H1 (cell line): ENCODE data around the gene DECR2. TPM values are rescaled to one million over a fixed set of nuclear protein-coding genes. Genes with fewer than 3 reads are reported as not detected.

ENCODE experiments used
- CTCF ChIA-PET: fragments of 300-600 bp; sonication (Branson Sonifier 250); formaldehyde crosslinking; loops from one replicate; lab custom pipeline; 2021; ENCODE audit not compliant: partially characterized antibody; lab: Charles Lee
- POLR2A ChIA-PET: fragments of 300-600 bp; sonication (Branson Sonifier 250); formaldehyde crosslinking; loops from one replicate; lab custom pipeline; 2021; ENCODE audit warnings: inconsistent platforms; ENCODE audit not compliant: partially characterized antibody; lab: Charles Lee
- DNase-seq, 2 experiments: peaks; one replicate each; pipeline versions ENCODE4 v3.0.0 to v3.0.0-alpha.2; 2010 to 2022; ENCODE audit warnings: low spot score in 2 of 2, low read depth in 1 of 2, mixed read lengths in 1 of 2
- FAIRE-seq: peaks from 2 replicates; lab custom pipeline; 2011; peaks lifted over from hg19 to GRCh38; lab: Jason Lieb, UNC
- H2AFZ ChIP-seq: 2 replicates; pipeline ENCODE4 v1.8.1; 2012; ENCODE audit warnings: low read length, inconsistent platforms
- H2AK5ac ChIP-seq: 2 replicates; pipeline ENCODE4 v1.6.1; 2013; ENCODE audit warnings: low read depth, low read length
- H2BK120ac ChIP-seq: replicated peaks from 2 replicates; pipeline ENCODE3; 2013; ENCODE audit warnings: low read depth, low read length, inconsistent platforms
- H2BK12ac ChIP-seq: 2 replicates; pipeline ENCODE4 v1.6.1; 2013; ENCODE audit warnings: low read depth, low read length
- H2BK15ac ChIP-seq: 2 replicates; pipeline ENCODE4 v1.6.1; 2013; ENCODE audit warnings: low read length
- H2BK20ac ChIP-seq: 2 replicates; pipeline ENCODE4 v1.6.1; 2013; ENCODE audit warnings: low read length
- H2BK5ac ChIP-seq: 2 replicates; pipeline ENCODE4 v1.6.1; 2013; ENCODE audit warnings: low read depth, low read length
- H3K14ac ChIP-seq: 2 replicates; pipeline ENCODE4 v1.6.1; 2013; ENCODE audit warnings: inconsistent platforms; ENCODE audit not compliant: insufficient read length
- H3K18ac ChIP-seq: 2 replicates; pipeline ENCODE4 v1.6.1; 2013; ENCODE audit warnings: low read length; ENCODE audit errors: extremely low read depth
- H3K23ac ChIP-seq: 2 replicates; pipeline ENCODE4 v1.6.1; 2013; ENCODE audit warnings: inconsistent platforms; ENCODE audit not compliant: insufficient read length
- H3K23me2 ChIP-seq: 2 replicates; pipeline ENCODE4 v1.6.1; 2013; ENCODE audit warnings: low read depth, low read length
- H3K27ac ChIP-seq: 2 replicates; pipeline ENCODE4 v1.6.1; 2011; ENCODE audit warnings: low read depth, low read length, inconsistent platforms
- H3K27me3 ChIP-seq, 4 experiments: replicated peaks in 1 of 4; 1 replicate in 1 of 4; 2 replicates in 3 of 4; pipeline versions ENCODE4 v1.6.1 to v1.8.1; 2011 to 2013; ENCODE audit warnings: low read length in 3 of 4, mild to moderate bottlenecking in 3 of 4, inconsistent platforms in 2 of 4, mixed read lengths in 2 of 4, moderate library complexity in 1 of 4; ENCODE audit not compliant: control insufficient read depth in 3 of 4, insufficient read depth in 3 of 4; ENCODE audit errors: extremely low read depth in 1 of 4
- H3K36me3 ChIP-seq, 4 experiments: 2 replicates each; pipeline versions ENCODE4 v1.6.1 to v1.8.1; 2011 to 2013; ENCODE audit warnings: mild to moderate bottlenecking in 4 of 4, low read length in 3 of 4, moderate library complexity in 2 of 4, control low read depth in 1 of 4, inconsistent platforms in 1 of 4; ENCODE audit not compliant: insufficient read depth in 4 of 4, control insufficient read depth in 2 of 4
- H3K4ac ChIP-seq: replicated peaks from 2 replicates; pipeline ENCODE3; 2013; ENCODE audit warnings: low read length, low read depth, mixed read lengths, inconsistent platforms; ENCODE audit not compliant: insufficient read length
- H3K4me1 ChIP-seq, 4 experiments: replicated peaks in 1 of 4; 1 replicate in 1 of 4; 2 replicates in 3 of 4; pipeline versions ENCODE4 v1.6.1 to v1.8.1; 2011 to 2013; ENCODE audit warnings: low read length in 3 of 4, inconsistent platforms in 2 of 4, mixed read lengths in 1 of 4; ENCODE audit not compliant: insufficient read depth in 4 of 4, control insufficient read depth in 3 of 4
- H3K4me2 ChIP-seq, 2 experiments: 2 replicates each; pipeline versions ENCODE4 v1.6.1 to v1.8.1; 2011 to 2013; ENCODE audit warnings: low read depth in 2 of 2, low read length in 2 of 2, control low read depth in 1 of 2, inconsistent platforms in 1 of 2, mild to moderate bottlenecking in 1 of 2; ENCODE audit not compliant: insufficient read depth in 1 of 2
- H3K4me3 ChIP-seq, 4 experiments: fragments of 200-600, 300-600 bp in 1 of 4; sonication (generic), shearing (Covaris generic), sonication (Bioruptor Twin) in 1 of 4; 2 replicates each; pipeline versions ENCODE4 v1.5.1 to v1.8.1; 2011 to 2016; ENCODE audit warnings: low read length in 4 of 4, low read depth in 3 of 4, control low read depth in 2 of 4, inconsistent platforms in 2 of 4, mild to moderate bottlenecking in 2 of 4, mixed read lengths in 1 of 4, moderate library complexity in 1 of 4; ENCODE audit not compliant: insufficient read depth in 2 of 4; ENCODE audit errors: extremely low read depth in 1 of 4
- H3K56ac ChIP-seq: replicated peaks from 2 replicates; pipeline ENCODE3; 2013; ENCODE audit warnings: low read depth, mild to moderate bottlenecking, mixed read lengths, low read length, inconsistent platforms; ENCODE audit not compliant: insufficient read length
- H3K79me1 ChIP-seq: 2 replicates; pipeline ENCODE4 v1.6.1; 2013; ENCODE audit warnings: low read depth, low read length, control low read depth
- H3K79me2 ChIP-seq, 2 experiments: 2 replicates each; pipeline versions ENCODE4 v1.6.1 to v1.8.1; 2012 to 2013; ENCODE audit warnings: low read length in 2 of 2, mild to moderate bottlenecking in 2 of 2, inconsistent platforms in 1 of 2; ENCODE audit not compliant: insufficient read depth in 2 of 2, control insufficient read depth in 1 of 2
- H3K9ac ChIP-seq, 4 experiments: replicated peaks in 1 of 4; 1 replicate in 1 of 4; 2 replicates in 3 of 4; pipeline versions ENCODE4 v1.6.1 to v1.8.1; 2011 to 2013; ENCODE audit warnings: low read depth in 3 of 4, low read length in 3 of 4, control low read depth in 2 of 4, mild to moderate bottlenecking in 2 of 4, moderate library complexity in 2 of 4, inconsistent platforms in 1 of 4; ENCODE audit errors: extremely low read depth in 1 of 4
- H3K9me3 ChIP-seq, 2 experiments: 2 replicates each; pipeline versions ENCODE4 v1.6.1 to v1.8.1; 2012 to 2013; ENCODE audit warnings: mild to moderate bottlenecking in 2 of 2, moderate library complexity in 2 of 2, control low read depth in 1 of 2, inconsistent platforms in 1 of 2, low read depth in 1 of 2, low read length in 1 of 2, mixed read lengths in 1 of 2; ENCODE audit not compliant: insufficient read depth in 2 of 2
- H4K20me1 ChIP-seq, 2 experiments: replicated peaks in 1 of 2; 2 replicates each; pipeline versions ENCODE3 to v1.8.1; 2011 to 2013; ENCODE audit warnings: inconsistent platforms in 2 of 2, low read length in 2 of 2, mild to moderate bottlenecking in 1 of 2; ENCODE audit not compliant: insufficient read depth in 2 of 2, control insufficient read depth in 1 of 2
- H4K5ac ChIP-seq: 2 replicates; pipeline ENCODE4 v1.6.1; 2013; ENCODE audit warnings: low read length, low read depth, mixed read lengths, inconsistent platforms; ENCODE audit not compliant: insufficient read length
- H4K8ac ChIP-seq: 2 replicates; pipeline ENCODE4 v1.8.0; 2013; ENCODE audit warnings: mild to moderate bottlenecking, moderate library complexity, low read length, inconsistent platforms; ENCODE audit not compliant: insufficient read depth; ENCODE audit errors: extremely low read depth
- H4K91ac ChIP-seq: replicated peaks from 2 replicates; pipeline ENCODE3; 2013; ENCODE audit warnings: low read length, mixed read lengths, inconsistent platforms; ENCODE audit not compliant: insufficient read length
- BCL11A ChIP-seq, 2 experiments: IDR thresholded peaks; one replicate each; pipeline ENCODE4 v1.6.1; 2011; ENCODE audit warnings: low read depth in 2 of 2, low read length in 2 of 2, mild to moderate bottlenecking in 2 of 2
- GABPA ChIP-seq: IDR thresholded peaks from 2 replicates; pipeline ENCODE4 v1.6.1; 2011; ENCODE audit warnings: mild to moderate bottlenecking, low read length, moderate library complexity, borderline replicate concordance; ENCODE audit not compliant: insufficient read depth
- NANOG ChIP-seq: IDR thresholded peaks from 2 replicates; pipeline ENCODE4 v1.6.1; 2011; ENCODE audit warnings: low read length, low read depth, mild to moderate bottlenecking, inconsistent platforms; ENCODE audit not compliant: insufficient read depth, poor library complexity, severe bottlenecking
- RNF2 ChIP-seq: fragments of 200-900, 300-1000 bp; sonication (generic); IDR thresholded peaks from 2 replicates; pipeline ENCODE4 v1.7.1; 2016; ENCODE audit warnings: borderline replicate concordance, low read depth, mild to moderate bottlenecking, antibody characterized with exemption, low read length; ENCODE audit not compliant: poor library complexity, severe bottlenecking; ENCODE audit errors: missing control alignments
- RXRA ChIP-seq: IDR thresholded peaks from 2 replicates; pipeline ENCODE4 v1.6.1; 2011; ENCODE audit warnings: low read depth, mild to moderate bottlenecking, low read length, moderate library complexity; ENCODE audit not compliant: insufficient read depth
- SIN3A ChIP-seq, 2 experiments: IDR thresholded peaks in 1 of 2; conservative IDR thresholded peaks in 1 of 2; 2 replicates each; pipeline ENCODE4 v1.6.1; 2011 to 2012; ENCODE audit warnings: low read length in 2 of 2, improper control_type of control experiment in 1 of 2, low read depth in 1 of 2, mild to moderate bottlenecking in 1 of 2
- SIRT6 ChIP-seq: IDR thresholded peaks from one replicate; pipeline ENCODE4 v1.7.1; 2012; ENCODE audit warnings: low read length, inconsistent platforms
- SUZ12 ChIP-seq: fragments of 200-600 bp; sonication (generic); IDR thresholded peaks from 2 replicates; pipeline ENCODE4 v1.6.1; 2012; ENCODE audit warnings: mild to moderate bottlenecking, inconsistent platforms, low read length, moderate library complexity, mixed read lengths
- TBP ChIP-seq: IDR thresholded peaks from 2 replicates; pipeline ENCODE4 v1.6.1; 2011; ENCODE audit warnings: low read depth, low read length, improper control_type of control experiment
- WGBS, 2 experiments: shearing (Covaris generic) in 1 of 2; methylation state at CpG; one replicate each; pipeline versions ENCODE4 v1.1.6 to v1.1.7; 2013 to 2015; ENCODE audit warnings: low lambda C conversion rate in 2 of 2, mixed read lengths in 2 of 2, inconsistent platforms in 1 of 2, low coverage in 1 of 2, missing lambda C conversion rate in 1 of 2; ENCODE audit not compliant: insufficient replicate concordance in 2 of 2, insufficient coverage in 1 of 2, insufficient read length in 1 of 2; ENCODE audit errors: extremely low coverage in 1 of 2, missing lambda C conversion rate in 1 of 2; 5-methylcytosine and 5-hydroxymethylcytosine counted together
- polyA plus RNA-seq, 7 experiments: library from polyadenylated mRNA; depleted of rRNA in 3 of 7; stranded (reverse) in 5 of 7; unstranded in 2 of 7; fragments of >200 nt in 5 of 7; fragments of 200-250 nt in 2 of 7; gene quantifications; 1 replicate in 5 of 7; 2 replicates in 1 of 7; 4 replicates in 1 of 7; pipeline versions ENCODE4 v1.2.1 to v1.2.3, GENCODE V29; 2011 to 2013; ENCODE audit warnings: missing spikeins in 2 of 7, mixed read lengths in 2 of 7
- total RNA-seq: library from RNA; stranded (reverse); fragmentation: NEBNext Ultra II Directional; extraction: Animal tissue kit (Norgen Biotek cat#: 25700); gene quantifications from 2 replicates; pipeline ENCODE4 v1.2.1, GENCODE V29; 2021

Gene DECR2
- total and polyA plus RNA-seq, 2 of the 8 experiments (the other 6 are each of a cell fraction or from before 2014, with no cell fraction given): 28.2 to 39.9 TPM

DNA sequence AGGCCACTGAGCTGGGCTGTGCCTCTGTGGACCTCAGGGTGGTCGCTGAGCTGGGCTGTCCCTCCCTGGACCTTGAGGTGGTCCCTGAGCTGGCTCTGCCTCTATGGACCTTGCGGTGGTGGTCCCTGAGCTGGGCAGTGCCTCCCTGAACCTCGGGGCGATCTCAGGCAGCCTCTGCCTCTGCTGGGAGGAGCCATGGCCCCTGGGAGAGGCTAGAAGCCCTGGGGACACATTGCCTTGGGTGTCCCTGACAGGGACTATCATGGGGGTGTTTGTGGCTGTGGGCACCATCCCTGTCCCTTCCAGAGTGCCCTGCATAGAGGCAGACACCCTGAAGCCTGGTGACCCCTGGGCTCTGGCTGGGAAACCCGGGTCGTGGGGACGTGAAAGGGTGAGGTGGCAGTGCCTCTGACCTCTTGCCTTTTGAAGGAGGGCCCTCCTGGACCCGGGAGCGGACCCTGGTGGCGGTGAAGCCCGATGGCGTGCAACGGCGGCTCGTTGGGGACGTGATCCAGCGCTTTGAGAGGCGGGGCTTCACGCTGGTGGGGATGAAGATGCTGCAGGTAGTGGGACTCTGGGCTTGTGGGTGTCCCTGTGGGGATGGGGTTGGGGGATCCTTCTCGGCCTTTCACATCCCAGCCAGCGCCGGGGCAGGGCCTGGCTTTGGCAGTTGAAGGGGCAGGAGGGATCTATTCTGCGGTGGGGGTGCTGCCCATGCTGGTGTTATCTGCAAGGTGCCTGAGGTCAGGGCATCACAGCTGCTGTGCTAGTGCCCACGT lies 2.9 kb upstream of the DECR2 start:
- peak overlapping the region in 1 of 2 experiments; percentile 32; a peak in 2 of 4 replicates for H3K4me2 ChIP-seq
- no peak overlapping the region for H4K5ac ChIP-seq
- no peak overlapping the region for H4K91ac ChIP-seq
- H4K20me1 ChIP-seq: peaks cover 2 to 21% of the 10 kb centered on the region in 2 experiments
- peaks cover 0 to 26% (median 13%) of the 10 kb centered on the region in 4 experiments; a peak in 6 of 7 replicates for H3K4me1 ChIP-seq
- FAIRE-seq (no peak), DNase-seq (peak in 1 of 2 experiments; percentile 68)
- peak overlapping the region; percentile 29; the same call in 1 of the 2 replicates for H2BK15ac ChIP-seq
- WGBS, 2 experiments: 88% methylated on average over 24 of the region's 24 CpGs; no CpG with 5 or more reads in 1 of the 2 experiments
- H3K9ac ChIP-seq: no peak overlapping the region; a peak in 1 of 7 replicates
- H3K79me2 ChIP-seq: no peaks in the 10 kb centered on the region; a peak in 1 of 4 replicates
- H3K23me2 ChIP-seq: peaks cover 5% of the 10 kb centered on the region
- peak overlapping the region; percentile 71; the same call in 1 of the 2 replicates for H2BK5ac ChIP-seq
- no peak overlapping the region for H2AFZ ChIP-seq
- H3K56ac ChIP-seq: no peak overlapping the region
- H3K27me3 ChIP-seq: no peaks in the 10 kb centered on the region
- no peaks in the 10 kb centered on the region; the same call in 1 of the 2 replicates for H3K79me1 ChIP-seq
- H2BK120ac ChIP-seq: no peak overlapping the region
- H2BK12ac ChIP-seq: peak overlapping the region; percentile 87; the same call in 1 of the 2 replicates
- no peak overlapping the region for H3K4ac ChIP-seq
- ChIA-PET CTCF (interaction anchor here (0.5 to 1.7 kb wide), 7 partner anchors 8 to 249 kb away, joined by 3 to 9 read pairs (median 4); no protein-coding TSS in a partner anchor), POLR2A (interaction anchor here (0.7 to 6.7 kb wide), 13 partner anchors 8 to 251 kb away, joined by 3 to 67 read pairs (median 4); partner anchors contain the start of genes MRPL28, RAB11FIP3 and WDR90)
- no peak overlapping the region for H2BK20ac ChIP-seq
- H3K27ac ChIP-seq: no peak overlapping the region
- H2AK5ac ChIP-seq: peak overlapping the region; percentile 79; the same call in 1 of the 2 replicates
- no peak overlapping the region for H3K18ac ChIP-seq
- no peaks in the 10 kb centered on the region for H3K9me3 ChIP-seq
- H4K8ac ChIP-seq: no peak overlapping the region
- H3K14ac ChIP-seq: no peak overlapping the region
- peaks cover 7 to 18% (median 14%) of the 10 kb centered on the region in 4 experiments; a peak in 6 of 8 replicates for H3K36me3 ChIP-seq
- no peak overlapping the region for H3K4me3 ChIP-seq
- no peak overlapping the region for H3K23ac ChIP-seq
- TF ChIP-seq BCL11A (IDR thresholded peaks at IDR 0.05; ENCODE audit: low read depth in 2 of 2, low read length in 2 of 2) (no peak), RNF2 (no peak), SIN3A (conservative IDR thresholded peaks at IDR 0.05 in 1 of 2, IDR thresholded peaks at IDR 0.05 in 1 of 2; ENCODE audit: low read depth in 1 of 2, low read length in 2 of 2) (no peak), RXRA (no peak), TBP (no peak), NANOG (no peak), SUZ12 (no peak), GABPA (no peak), SIRT6 (no peak)
